GM10248 (cell line): Measurements from ENCODE around the gene FOXJ1.

Source experiments
- CTCF ChIA-PET: fragments of 300-600 bp; sonication (Branson Sonifier 250); formaldehyde crosslinking; extraction: SDS; loops from one replicate; lab custom pipeline; 2021; ENCODE audit warnings: antibody characterized with exemption; lab: Yijun Ruan, JAX
- POLR2A ChIA-PET: fragments of 350-650 bp; sonication (Branson Sonifier 250); formaldehyde crosslinking; extraction: SDS; loops from one replicate; lab custom pipeline; 2020; ENCODE audit warnings: antibody characterized with exemption; lab: Yijun Ruan, JAX
- DNase-seq: peaks from one replicate; pipeline ENCODE4 v3.0.0; 2012; ENCODE audit errors: extremely low spot score
- TF ChIP-seq, protein P1 (sequence below): IDR thresholded peaks from 2 replicates; pipeline ENCODE4 v1.5.1; 2012; ENCODE audit warnings: mild to moderate bottlenecking, low read depth; ENCODE audit errors: extremely low read depth, missing control alignments, control extremely low read depth

The FOXJ1 gene

DNA sequence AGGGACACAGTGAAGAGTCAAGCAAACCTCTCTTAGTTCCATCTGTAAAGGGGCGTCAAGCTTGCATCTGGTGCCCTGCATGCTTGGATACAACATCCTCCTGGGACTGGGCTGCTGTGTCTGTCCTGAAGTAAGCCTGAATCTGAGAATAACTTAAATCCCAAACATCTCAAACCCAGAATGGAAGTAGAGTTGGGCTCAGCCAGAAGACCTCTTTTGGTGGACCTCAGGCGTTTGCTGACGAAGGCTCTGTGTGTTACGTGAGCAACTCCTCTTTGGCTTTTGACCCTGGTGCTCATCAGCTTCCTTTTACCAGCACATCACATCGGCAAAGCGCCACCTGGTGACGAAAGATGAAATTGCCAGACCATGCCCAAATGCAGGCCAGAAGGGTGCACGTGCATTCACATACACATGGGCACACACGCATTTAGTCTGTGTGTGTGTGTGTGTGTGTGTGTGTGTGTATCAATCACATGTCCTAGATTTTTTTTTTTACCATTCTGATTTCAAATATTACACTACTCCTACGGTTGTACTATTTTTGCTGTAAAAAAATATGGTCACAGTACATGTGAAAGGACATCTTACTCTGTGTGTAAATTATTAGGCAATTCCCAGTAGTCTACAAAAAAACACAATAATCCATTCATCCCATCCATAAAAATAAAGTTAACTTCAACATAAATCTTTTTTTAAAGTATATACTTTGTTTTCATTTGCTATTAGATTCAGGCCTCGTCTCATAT, 41.1 kb upstream of the FOXJ1 start:
- POLR2A ChIA-PET: no interaction called here
- CTCF ChIA-PET: interaction anchor here (0.6 to 5.8 kb wide), 51 partner anchors 10 to 262 kb away, joined by 3 to 76 read pairs (median 5); partner anchors contain the start of gene RNF157
- TF ChIP-seq, protein P1, sequence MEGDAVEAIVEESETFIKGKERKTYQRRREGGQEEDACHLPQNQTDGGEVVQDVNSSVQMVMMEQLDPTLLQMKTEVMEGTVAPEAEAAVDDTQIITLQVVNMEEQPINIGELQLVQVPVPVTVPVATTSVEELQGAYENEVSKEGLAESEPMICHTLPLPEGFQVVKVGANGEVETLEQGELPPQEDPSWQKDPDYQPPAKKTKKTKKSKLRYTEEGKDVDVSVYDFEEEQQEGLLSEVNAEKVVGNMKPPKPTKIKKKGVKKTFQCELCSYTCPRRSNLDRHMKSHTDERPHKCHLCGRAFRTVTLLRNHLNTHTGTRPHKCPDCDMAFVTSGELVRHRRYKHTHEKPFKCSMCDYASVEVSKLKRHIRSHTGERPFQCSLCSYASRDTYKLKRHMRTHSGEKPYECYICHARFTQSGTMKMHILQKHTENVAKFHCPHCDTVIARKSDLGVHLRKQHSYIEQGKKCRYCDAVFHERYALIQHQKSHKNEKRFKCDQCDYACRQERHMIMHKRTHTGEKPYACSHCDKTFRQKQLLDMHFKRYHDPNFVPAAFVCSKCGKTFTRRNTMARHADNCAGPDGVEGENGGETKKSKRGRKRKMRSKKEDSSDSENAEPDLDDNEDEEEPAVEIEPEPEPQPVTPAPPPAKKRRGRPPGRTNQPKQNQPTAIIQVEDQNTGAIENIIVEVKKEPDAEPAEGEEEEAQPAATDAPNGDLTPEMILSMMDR: peak; percentile 91
- peak; percentile 83 for DNase-seq

GRCh38 chr17:76179496-76180467, 38.7 kb upstream of the FOXJ1 start:
- ChIA-PET POLR2A (interaction anchor here (0.6 kb wide), 1 partner anchor 90 kb away, joined by 3 read pairs; no protein-coding TSS in a partner anchor), CTCF (interaction anchor here (0.8 to 5.8 kb wide), 25 partner anchors 9 to 274 kb away, joined by 3 to 76 read pairs (median 5); partner anchors contain the start of gene EXOC7)
- TF ChIP-seq, protein P1: no peak
- DNase-seq: peak; percentile 43

- TF ChIP-seq, protein P1: no peak
- no peak for DNase-seq
- ChIA-PET POLR2A (interaction anchor here (1.2 kb wide), 1 partner anchor 92 kb away, joined by 3 read pairs; no protein-coding TSS in a partner anchor), CTCF (interaction anchor here (0.9 to 5.4 kb wide), 9 partner anchors 9 to 208 kb away, joined by 3 to 76 read pairs (median 5); no protein-coding TSS in a partner anchor)
Measured at GRCh38 chr17:76178124-76178523, 37.1 kb upstream of the FOXJ1 start.

GRCh38 chr17:76176701-76177574, 35.9 kb upstream of the FOXJ1 start:
- ChIA-PET POLR2A (interaction anchor here (1.2 kb wide), 1 partner anchor 93 kb away, joined by 3 read pairs; no protein-coding TSS in a partner anchor), CTCF (interaction anchor here (0.8 to 5.4 kb wide), 7 partner anchors 8 to 96 kb away, joined by 3 to 76 read pairs (median 4); no protein-coding TSS in a partner anchor)
- TF ChIP-seq, protein P1: no peak
- DNase-seq: no peak

GRCh38 chr17:76174037-76174436, 33.0 kb upstream of the FOXJ1 start:
- CTCF ChIA-PET: interaction anchor here (1.1 to 10.7 kb wide), 2 partner anchors 6 to 106 kb away, joined by 3 to 76 read pairs; no protein-coding TSS in a partner anchor
- TF ChIP-seq, protein P1: no peak
- POLR2A ChIA-PET: no interaction called here
- no peak for DNase-seq
